GM12878 (cell line): ENCODE results near the gene OPN4. TPM values are rescaled to one million over a fixed set of nuclear protein-coding genes. Genes with fewer than 3 reads are reported as not detected.

ENCODE experiments used
- ATAC-seq: fragments of 200-7000 bp; cut with Tn5 transposase; 3 replicates; pipeline ENCODE4 v1.9.1; 2020; ENCODE audit warnings: mild to moderate bottlenecking, moderate library complexity
- BruUV-seq: library from RNA; stranded (reverse); fragments of 400-500 nt; replicated peaks from 2 replicates; lab custom pipeline; 2021; lab: Mats Ljungman, UMichigan
- CTCF ChIA-PET: fragments of 300-600 bp; sonication (Branson Sonifier 250); formaldehyde crosslinking; extraction: SDS; loops from one replicate; lab custom pipeline; 2021; ENCODE audit warnings: inconsistent platforms; lab: Yijun Ruan, JAX
- POLR2A ChIA-PET: fragments of 350-600 bp; formaldehyde crosslinking; extraction: SDS; loops from one replicate; lab custom pipeline; 2021; ENCODE audit warnings: inconsistent platforms; lab: Charles Lee
- RAD21 ChIA-PET: fragments of 300-600 bp; sonication (Branson Sonifier 250); formaldehyde crosslinking; loops from one replicate; lab custom pipeline; 2023; ENCODE audit warnings: antibody characterized with exemption; ENCODE audit not compliant: unreplicated experiment; lab: Charles Lee
- SMC1A ChIA-PET: fragments of 300-600 bp; sonication (Branson Sonifier 250); formaldehyde crosslinking; loops from one replicate; lab custom pipeline; 2023; ENCODE audit not compliant: unreplicated experiment, uncharacterized antibody; lab: Charles Lee
- DNase-seq: peaks from one replicate; pipeline ENCODE4 v3.0.0-alpha.2; 2011; ENCODE audit warnings: low read depth, low spot score
- FAIRE-seq: peaks from 3 replicates; lab custom pipeline; 2011; peaks lifted over from hg19 to GRCh38; lab: Jason Lieb, UNC
- H2AFZ ChIP-seq: 2 replicates; pipeline ENCODE4 v1.6.0; 2011; ENCODE audit warnings: low read depth, low read length, control low read depth; ENCODE audit not compliant: control insufficient read depth
- H3K27ac ChIP-seq: 2 replicates; pipeline ENCODE4 v1.5.1; 2011; ENCODE audit warnings: control low read depth; ENCODE audit not compliant: control insufficient read depth, insufficient read depth
- H3K27me3 ChIP-seq, 2 experiments: replicated peaks in 1 of 2; 2 replicates each; pipeline versions ENCODE4 v1.6.0 to v1.6.1; 2011; ENCODE audit warnings: low read length in 1 of 2; ENCODE audit not compliant: control insufficient read depth in 2 of 2, insufficient read depth in 2 of 2
- H3K36me3 ChIP-seq, 2 experiments: 2 replicates each; pipeline ENCODE4 v1.5.1; 2011; ENCODE audit warnings: low read length in 1 of 2; ENCODE audit not compliant: control insufficient read depth in 2 of 2, insufficient read depth in 2 of 2
- H3K4me1 ChIP-seq: 2 replicates; pipeline ENCODE4 v1.6.1; 2011; ENCODE audit warnings: mild to moderate bottlenecking, low read length, moderate library complexity, mixed read lengths; ENCODE audit not compliant: control insufficient read depth, insufficient read depth
- H3K4me2 ChIP-seq: 2 replicates; pipeline ENCODE4 v1.6.0; 2011; ENCODE audit warnings: control low read depth; ENCODE audit not compliant: control insufficient read depth, insufficient read depth
- H3K4me3 ChIP-seq: fragments of 200-600 bp; sonication (generic); 2 replicates; pipeline ENCODE4 v1.5.1; 2016
- H3K79me2 ChIP-seq: 2 replicates; pipeline ENCODE4 v1.6.0; 2011; ENCODE audit warnings: low read length; ENCODE audit not compliant: control insufficient read depth, insufficient read depth
- H3K9ac ChIP-seq: 2 replicates; pipeline ENCODE4 v1.8.0; 2011; ENCODE audit warnings: low read length, control low read depth, mixed read lengths; ENCODE audit not compliant: control insufficient read depth, insufficient read depth
- H3K9me3 ChIP-seq: replicated peaks from 3 replicates; pipeline ENCODE4 v1.5.1; 2011; ENCODE audit warnings: mild to moderate bottlenecking, low read length; ENCODE audit not compliant: control insufficient read depth, insufficient read depth
- H4K20me1 ChIP-seq: 2 replicates; pipeline ENCODE4 v1.6.0; 2011; ENCODE audit not compliant: control insufficient read depth, insufficient read depth
- ATF7 ChIP-seq: fragments of 450-650 bp; IDR thresholded peaks from 2 replicates; pipeline ENCODE4 v1.6.1; 2016; ENCODE audit warnings: low read depth, mild to moderate bottlenecking
- ESRRA ChIP-seq: IDR thresholded peaks from 2 replicates; pipeline ENCODE4 v1.6.1; 2012; ENCODE audit warnings: mild to moderate bottlenecking, low read length, improper control_type of control experiment
- JUNB ChIP-seq: IDR thresholded peaks from 2 replicates; pipeline ENCODE4 v1.6.1; 2016; ENCODE audit warnings: antibody characterized with exemption, mild to moderate bottlenecking
- JUND ChIP-seq: IDR thresholded peaks from 2 replicates; pipeline ENCODE4 v1.6.1; 2012; ENCODE audit warnings: low read depth, mild to moderate bottlenecking, low read length, improper control_type of control experiment, moderate library complexity
- MXI1 ChIP-seq: fragments of 150-350 bp; IDR thresholded peaks from 2 replicates; pipeline ENCODE4 v1.6.1; 2011; ENCODE audit warnings: low read depth, mild to moderate bottlenecking, inconsistent platforms, low read length, improper control_type of control experiment
- POLR2AphosphoS5 ChIP-seq: IDR thresholded peaks from 2 replicates; pipeline ENCODE4 v1.6.1; 2011; ENCODE audit warnings: mild to moderate bottlenecking, low read length, inconsistent platforms
- RUNX3 ChIP-seq: IDR thresholded peaks from 2 replicates; pipeline ENCODE4 v1.6.1; 2012; ENCODE audit warnings: low read length, inconsistent platforms
- SMAD1 ChIP-seq: fragments of 450-650 bp; IDR thresholded peaks from 2 replicates; pipeline ENCODE4 v1.6.1; 2018; ENCODE audit warnings: mild to moderate bottlenecking, low read depth; ENCODE audit not compliant: partially characterized antibody
- SUZ12 ChIP-seq: fragments of 200-600 bp; sonication (generic); IDR thresholded peaks from one replicate; pipeline ENCODE4 v1.6.1; 2018; ENCODE audit warnings: antibody characterized with exemption, mild to moderate bottlenecking; ENCODE audit not compliant: unreplicated experiment
- WGBS: methylation state at CpG from one replicate; pipeline ENCODE4 v1.1.6; 2016; ENCODE audit warnings: low lambda C conversion rate; ENCODE audit not compliant: insufficient replicate concordance, insufficient coverage; ENCODE audit errors: missing lambda C conversion rate; 5-methylcytosine and 5-hydroxymethylcytosine counted together
- in situ Hi-C: fragments of 300-500 bp; cut with MboI; formaldehyde crosslinking; loops from 9 replicates; pipeline ENCODE4 v1.14.3; 2018; ENCODE audit warnings: mixed read lengths
- intact Hi-C: fragments of 100-400 bp; cut with micrococcal nuclease; formaldehyde crosslinking; loops from one replicate; pipeline ENCODE4 v1.14.2; 2022; ENCODE audit not compliant: unreplicated experiment
- polyA plus RNA-seq, 11 experiments: library from polyadenylated mRNA; depleted of rRNA in 4 of 11; unstranded in 6 of 11; stranded (reverse) in 5 of 11; fragments of >200 nt; fragmentation: Nextera tagmentation in 4 of 11; fragmentation: Illumina TruSeq in 1 of 11; extraction: Ambion mirVana in 4 of 11; extraction: Trizol in 1 of 11; gene quantifications; 1 replicate in 1 of 11; 2 replicates in 10 of 11; pipeline versions ENCODE4 v1.2.1 to v1.2.3, GENCODE V29; 2011 to 2016; ENCODE audit warnings: inconsistent platforms in 2 of 11, missing spikeins in 2 of 11, low read depth in 1 of 11
- total RNA-seq, 4 experiments: library from RNA; depleted of rRNA in 3 of 4; stranded (reverse); fragments of >200 nt in 3 of 4; fragmentation: Illumina TruSeq in 1 of 4; extraction: Trizol in 1 of 4; gene quantifications; 2 replicates each; pipeline versions ENCODE4 v1.2.1 to v1.2.3, GENCODE V29; 2013 to 2021
- TF ChIP-seq, protein P1 (sequence below): IDR thresholded peaks from 2 replicates; pipeline ENCODE4 v1.6.1; 2011; ENCODE audit warnings: low read depth, mild to moderate bottlenecking, low read length, moderate library complexity, borderline replicate concordance; ENCODE audit errors: extremely low read depth
- TF ChIP-seq, protein P2 (sequence below): IDR thresholded peaks from 2 replicates; pipeline ENCODE4 v1.6.1; 2012; ENCODE audit warnings: improper control_type of control experiment, low read depth, low read length; ENCODE audit not compliant: insufficient replicate concordance
- TF ChIP-seq, protein P3 (sequence below): fragments of 450-650 bp; IDR thresholded peaks from 2 replicates; pipeline ENCODE4 v1.6.1; 2017; ENCODE audit warnings: mild to moderate bottlenecking, moderate library complexity

OPN4 gene
- total and polyA plus RNA-seq, 10 of the 15 experiments (the other 5 are each of a cell fraction or from before 2014, with no cell fraction given), result not detected

DNA sequence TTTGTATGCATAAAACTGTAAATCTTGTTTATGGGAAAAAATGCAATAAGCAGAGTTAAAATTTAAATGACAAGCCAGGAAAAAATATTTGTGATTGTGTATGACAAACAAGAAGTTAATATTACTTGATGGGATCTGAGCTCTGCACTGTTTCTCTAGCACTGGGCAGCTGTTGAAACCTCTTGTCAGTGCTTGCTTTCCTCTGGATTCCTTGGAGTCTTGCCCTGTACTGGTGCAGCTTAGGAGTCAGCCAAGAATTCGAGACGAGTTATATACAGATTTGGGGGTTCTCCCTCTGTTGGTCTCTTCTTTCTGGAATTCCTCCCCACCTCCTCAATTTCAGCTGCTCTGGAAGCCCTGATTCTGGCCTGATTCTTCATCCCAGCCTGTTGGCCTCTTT lies 24.3 kb upstream of the OPN4 start (continued):
- TF ChIP-seq ESRRA (no peak), SUZ12 (no peak), JUNB (no peak), MXI1 (no peak), RUNX3 (no peak), ATF7 (no peak)
- TF ChIP-seq, protein P1, sequence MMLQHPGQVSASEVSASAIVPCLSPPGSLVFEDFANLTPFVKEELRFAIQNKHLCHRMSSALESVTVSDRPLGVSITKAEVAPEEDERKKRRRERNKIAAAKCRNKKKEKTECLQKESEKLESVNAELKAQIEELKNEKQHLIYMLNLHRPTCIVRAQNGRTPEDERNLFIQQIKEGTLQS, result no peak

DNA sequence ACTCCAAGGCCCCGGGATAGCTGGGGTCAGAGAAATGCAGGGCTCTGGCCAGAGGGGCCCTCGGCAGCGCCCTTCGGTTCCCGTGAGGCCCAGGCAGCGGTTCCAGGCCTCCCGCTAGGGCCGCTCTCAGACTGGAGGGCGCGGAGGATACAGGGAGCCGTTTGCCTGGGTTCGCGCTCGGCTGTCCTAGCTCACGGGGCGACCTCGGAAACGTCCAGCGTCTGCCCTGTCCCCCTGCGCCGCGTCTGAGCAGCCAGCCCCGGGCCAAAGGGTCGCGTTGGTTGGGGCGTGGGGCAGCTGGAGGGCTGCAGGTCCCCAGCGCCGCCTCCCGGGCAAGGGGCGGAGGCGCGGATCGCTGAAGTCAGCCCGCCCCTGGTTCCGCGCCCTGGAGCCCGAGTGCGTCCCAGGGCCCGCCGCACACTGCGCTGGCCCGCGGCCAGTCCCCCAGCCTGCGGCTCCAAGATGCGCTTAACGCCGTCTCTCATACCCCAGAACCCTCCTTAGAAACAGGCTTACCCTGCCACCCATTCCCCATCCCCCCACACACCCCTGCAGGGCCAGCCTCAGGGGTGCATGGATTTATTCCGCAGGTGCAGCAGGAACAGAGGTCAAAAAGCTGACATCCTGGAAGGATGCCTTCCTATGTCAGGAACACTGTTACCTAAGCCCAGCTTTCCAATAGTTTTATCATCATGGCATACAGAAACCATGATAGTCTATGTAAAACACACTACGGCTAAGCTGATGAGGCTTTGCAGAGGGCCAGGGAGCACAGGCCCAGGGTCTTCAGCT lies 22.1 kb upstream of the OPN4 start:
- no peak overlapping the region for H3K27ac ChIP-seq
- H3K36me3 ChIP-seq, result no peaks in the 10 kb centered on the region
- H3K4me1 ChIP-seq, result no peaks in the 10 kb centered on the region
- no peak overlapping the region; the same call in 1 of the 2 replicates for H3K4me2 ChIP-seq
- peaks cover 0 to 12% of the 10 kb centered on the region in 2 experiments; a peak in 3 of 4 replicates for H3K27me3 ChIP-seq
- H3K9ac ChIP-seq, result no peak overlapping the region
- no TSS peak for BruUV-seq
- RAD21 ChIA-PET, result no interaction called here
- intact Hi-C loops, result no loop called here
- POLR2A ChIA-PET, result no interaction called here
- SMC1A ChIA-PET, result interaction anchor here (1.2 kb wide), 1 partner anchor 123 kb away, joined by 3 read pairs; no protein-coding TSS in a partner anchor
- H4K20me1 ChIP-seq, result no peaks in the 10 kb centered on the region
- no peak overlapping the region for H2AFZ ChIP-seq
- H3K9me3 ChIP-seq, result no peaks in the 10 kb centered on the region
- WGBS, result 31% methylated on average over 48 of the region's 49 CpGs
- FAIRE-seq (no peak), ATAC-seq (no peak), DNase-seq (no peak)
- in situ Hi-C loops, result no loop called here
- no peak overlapping the region for H3K4me3 ChIP-seq
- CTCF ChIA-PET, result no interaction called here
- H3K79me2 ChIP-seq, result no peaks in the 10 kb centered on the region
- TF ChIP-seq JUND, result no peak
- TF ChIP-seq SMAD1, result no peak
- TF ChIP-seq, protein P2, sequence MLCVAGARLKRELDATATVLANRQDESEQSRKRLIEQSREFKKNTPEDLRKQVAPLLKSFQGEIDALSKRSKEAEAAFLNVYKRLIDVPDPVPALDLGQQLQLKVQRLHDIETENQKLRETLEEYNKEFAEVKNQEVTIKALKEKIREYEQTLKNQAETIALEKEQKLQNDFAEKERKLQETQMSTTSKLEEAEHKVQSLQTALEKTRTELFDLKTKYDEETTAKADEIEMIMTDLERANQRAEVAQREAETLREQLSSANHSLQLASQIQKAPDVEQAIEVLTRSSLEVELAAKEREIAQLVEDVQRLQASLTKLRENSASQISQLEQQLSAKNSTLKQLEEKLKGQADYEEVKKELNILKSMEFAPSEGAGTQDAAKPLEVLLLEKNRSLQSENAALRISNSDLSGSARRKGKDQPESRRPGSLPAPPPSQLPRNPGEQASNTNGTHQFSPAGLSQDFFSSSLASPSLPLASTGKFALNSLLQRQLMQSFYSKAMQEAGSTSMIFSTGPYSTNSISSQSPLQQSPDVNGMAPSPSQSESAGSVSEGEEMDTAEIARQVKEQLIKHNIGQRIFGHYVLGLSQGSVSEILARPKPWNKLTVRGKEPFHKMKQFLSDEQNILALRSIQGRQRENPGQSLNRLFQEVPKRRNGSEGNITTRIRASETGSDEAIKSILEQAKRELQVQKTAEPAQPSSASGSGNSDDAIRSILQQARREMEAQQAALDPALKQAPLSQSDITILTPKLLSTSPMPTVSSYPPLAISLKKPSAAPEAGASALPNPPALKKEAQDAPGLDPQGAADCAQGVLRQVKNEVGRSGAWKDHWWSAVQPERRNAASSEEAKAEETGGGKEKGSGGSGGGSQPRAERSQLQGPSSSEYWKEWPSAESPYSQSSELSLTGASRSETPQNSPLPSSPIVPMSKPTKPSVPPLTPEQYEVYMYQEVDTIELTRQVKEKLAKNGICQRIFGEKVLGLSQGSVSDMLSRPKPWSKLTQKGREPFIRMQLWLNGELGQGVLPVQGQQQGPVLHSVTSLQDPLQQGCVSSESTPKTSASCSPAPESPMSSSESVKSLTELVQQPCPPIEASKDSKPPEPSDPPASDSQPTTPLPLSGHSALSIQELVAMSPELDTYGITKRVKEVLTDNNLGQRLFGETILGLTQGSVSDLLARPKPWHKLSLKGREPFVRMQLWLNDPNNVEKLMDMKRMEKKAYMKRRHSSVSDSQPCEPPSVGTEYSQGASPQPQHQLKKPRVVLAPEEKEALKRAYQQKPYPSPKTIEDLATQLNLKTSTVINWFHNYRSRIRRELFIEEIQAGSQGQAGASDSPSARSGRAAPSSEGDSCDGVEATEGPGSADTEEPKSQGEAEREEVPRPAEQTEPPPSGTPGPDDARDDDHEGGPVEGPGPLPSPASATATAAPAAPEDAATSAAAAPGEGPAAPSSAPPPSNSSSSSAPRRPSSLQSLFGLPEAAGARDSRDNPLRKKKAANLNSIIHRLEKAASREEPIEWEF, result no peak
- no peak for TF ChIP-seq POLR2AphosphoS5
- TF ChIP-seq, protein P3, sequence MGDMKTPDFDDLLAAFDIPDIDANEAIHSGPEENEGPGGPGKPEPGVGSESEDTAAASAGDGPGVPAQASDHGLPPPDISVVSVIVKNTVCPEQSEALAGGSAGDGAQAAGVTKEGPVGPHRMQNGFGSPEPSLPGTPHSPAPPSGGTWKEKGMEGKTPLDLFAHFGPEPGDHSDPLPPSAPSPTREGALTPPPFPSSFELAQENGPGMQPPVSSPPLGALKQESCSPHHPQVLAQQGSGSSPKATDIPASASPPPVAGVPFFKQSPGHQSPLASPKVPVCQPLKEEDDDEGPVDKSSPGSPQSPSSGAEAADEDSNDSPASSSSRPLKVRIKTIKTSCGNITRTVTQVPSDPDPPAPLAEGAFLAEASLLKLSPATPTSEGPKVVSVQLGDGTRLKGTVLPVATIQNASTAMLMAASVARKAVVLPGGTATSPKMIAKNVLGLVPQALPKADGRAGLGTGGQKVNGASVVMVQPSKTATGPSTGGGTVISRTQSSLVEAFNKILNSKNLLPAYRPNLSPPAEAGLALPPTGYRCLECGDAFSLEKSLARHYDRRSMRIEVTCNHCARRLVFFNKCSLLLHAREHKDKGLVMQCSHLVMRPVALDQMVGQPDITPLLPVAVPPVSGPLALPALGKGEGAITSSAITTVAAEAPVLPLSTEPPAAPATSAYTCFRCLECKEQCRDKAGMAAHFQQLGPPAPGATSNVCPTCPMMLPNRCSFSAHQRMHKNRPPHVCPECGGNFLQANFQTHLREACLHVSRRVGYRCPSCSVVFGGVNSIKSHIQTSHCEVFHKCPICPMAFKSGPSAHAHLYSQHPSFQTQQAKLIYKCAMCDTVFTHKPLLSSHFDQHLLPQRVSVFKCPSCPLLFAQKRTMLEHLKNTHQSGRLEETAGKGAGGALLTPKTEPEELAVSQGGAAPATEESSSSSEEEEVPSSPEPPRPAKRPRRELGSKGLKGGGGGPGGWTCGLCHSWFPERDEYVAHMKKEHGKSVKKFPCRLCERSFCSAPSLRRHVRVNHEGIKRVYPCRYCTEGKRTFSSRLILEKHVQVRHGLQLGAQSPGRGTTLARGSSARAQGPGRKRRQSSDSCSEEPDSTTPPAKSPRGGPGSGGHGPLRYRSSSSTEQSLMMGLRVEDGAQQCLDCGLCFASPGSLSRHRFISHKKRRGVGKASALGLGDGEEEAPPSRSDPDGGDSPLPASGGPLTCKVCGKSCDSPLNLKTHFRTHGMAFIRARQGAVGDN, result no peak
